ENCODE measurements around the gene CLDN1.

The CLDN1 gene

GRCh38 chr3:190333961-190334360 is 11.7 kb upstream of the CLDN1 start:
- DNase-seq (ENCODE audit: low read depth in 2 of 2), result no peak

DNA sequence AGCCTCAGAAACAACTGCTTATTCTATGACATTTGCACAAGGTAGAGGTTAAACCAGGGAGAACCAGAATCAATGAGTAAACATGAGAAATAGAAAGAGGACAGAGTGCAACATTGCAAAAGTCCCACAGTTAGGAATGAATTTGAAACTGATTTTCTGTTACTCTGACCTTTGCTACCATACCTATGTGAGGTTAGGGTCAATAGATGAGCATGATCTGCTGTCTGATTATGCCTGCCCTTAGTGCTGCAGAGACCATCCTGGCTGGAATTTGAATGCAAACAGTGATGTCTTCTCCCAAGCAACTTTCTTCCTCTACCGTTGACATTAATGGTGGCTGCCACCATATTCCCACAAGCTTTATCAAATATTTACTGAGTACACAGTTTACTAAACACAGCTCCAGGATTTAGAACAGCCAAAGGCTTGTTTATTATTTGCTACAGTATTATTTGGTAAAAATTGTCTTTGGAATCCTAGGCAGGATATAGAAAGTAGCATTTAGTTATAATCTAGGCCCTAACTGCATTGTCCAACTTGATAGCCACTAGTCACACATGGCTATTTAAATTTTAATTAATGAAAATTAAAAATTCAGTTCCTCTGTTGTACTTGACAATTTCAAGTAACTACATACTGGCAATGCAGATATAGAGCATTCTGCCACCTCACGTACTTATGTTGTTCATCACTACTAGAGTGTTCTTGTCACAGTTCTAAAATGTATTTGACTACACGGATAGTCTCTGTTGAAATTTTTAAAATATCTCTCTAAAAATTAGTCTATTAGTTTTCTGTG is 8.9 kb upstream of the CLDN1 start:
- no peak for DNase-seq (ENCODE audit: low read depth in 2 of 2)

- DNase-seq (ENCODE audit: low read depth in 2 of 2), result no peak
These were observed 4.7 kb upstream of the CLDN1 start for GRCh38 chr3:190326930-190327329.

DNA sequence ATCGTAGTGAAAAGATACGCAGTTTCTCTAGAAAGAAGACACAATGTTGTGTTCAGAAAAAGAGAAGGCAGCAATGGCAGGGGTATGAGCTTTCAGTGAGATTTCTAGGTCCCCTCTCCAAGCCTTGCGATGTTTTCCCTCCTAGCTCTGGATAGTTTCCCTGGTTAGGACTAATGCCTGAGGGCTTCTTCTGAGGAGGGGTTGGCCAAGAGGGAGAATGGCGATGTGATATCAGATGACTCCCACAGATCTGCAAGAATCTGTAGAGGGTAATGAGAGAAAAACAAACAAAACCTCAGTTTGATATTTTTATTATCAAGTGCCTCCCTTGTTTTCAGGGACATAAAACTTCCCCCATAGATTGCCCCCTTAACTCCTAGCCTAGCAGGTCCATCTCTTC is 4.1 kb upstream of the CLDN1 start:
- DNase-seq (ENCODE audit: low read depth in 2 of 2), result no peak

- DNase-seq (ENCODE audit: low read depth in 2 of 2), result no peak
These were observed 3.7 kb upstream of the CLDN1 start for GRCh38 chr3:190325923-190326322.

DNA sequence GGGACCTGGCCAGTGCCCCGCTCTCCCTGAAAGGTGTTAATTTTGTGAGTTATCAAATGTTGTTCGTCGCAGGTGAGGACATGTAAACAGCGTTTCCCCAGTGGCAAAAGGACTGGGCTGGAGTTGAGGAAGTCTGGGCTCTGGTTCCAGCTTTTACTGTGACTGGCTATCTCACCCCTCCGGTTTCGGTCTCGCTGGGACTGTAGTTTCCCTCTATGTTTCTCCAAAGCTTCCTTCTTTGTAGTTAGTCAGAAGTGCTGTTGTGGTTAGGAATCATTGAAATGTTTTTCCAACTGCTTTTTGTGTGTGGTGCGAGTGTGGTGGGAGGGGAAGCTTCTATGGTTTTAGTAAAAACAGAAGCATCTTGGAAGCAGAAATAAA is 990 bp upstream of the CLDN1 start:
- DNase-seq (ENCODE audit: low read depth in 2 of 2), result no peak

DNA sequence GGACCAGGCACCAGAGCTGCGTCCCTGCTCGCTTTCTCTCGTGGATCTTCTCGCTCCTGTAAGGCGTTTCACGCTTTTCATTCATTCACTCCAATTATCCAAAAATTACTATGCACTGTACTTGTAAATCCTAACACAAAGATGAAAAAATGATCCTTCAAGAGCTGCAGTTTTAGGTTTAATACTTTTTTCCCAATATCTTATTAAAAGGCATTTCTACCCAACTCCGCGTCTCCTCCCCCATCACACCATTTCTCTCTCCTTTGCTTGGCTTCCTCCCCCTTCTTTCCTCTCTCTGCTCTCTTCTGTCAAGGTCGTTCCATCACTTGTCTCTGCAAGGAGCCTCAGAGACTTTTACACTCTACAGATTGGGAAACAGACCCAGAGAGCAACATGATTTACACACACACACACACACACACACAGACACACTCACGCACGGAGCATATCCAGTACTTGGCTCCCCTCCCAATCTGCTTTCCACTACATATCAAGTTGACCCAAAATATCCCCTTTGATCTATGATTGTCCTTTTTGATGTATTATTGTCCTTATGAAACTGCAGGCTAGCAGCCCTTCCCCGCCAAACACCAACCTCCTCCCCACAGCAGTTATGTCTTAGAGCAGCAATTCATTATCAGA is 479 bp upstream of the CLDN1 start:
- DNase-seq (ENCODE audit: low read depth in 2 of 2), result no peak

- no peak for DNase-seq (ENCODE audit: low read depth in 2 of 2)
These were observed 1.5 kb downstream of the CLDN1 start for GRCh38 chr3:190320594-190321362.

DNA sequence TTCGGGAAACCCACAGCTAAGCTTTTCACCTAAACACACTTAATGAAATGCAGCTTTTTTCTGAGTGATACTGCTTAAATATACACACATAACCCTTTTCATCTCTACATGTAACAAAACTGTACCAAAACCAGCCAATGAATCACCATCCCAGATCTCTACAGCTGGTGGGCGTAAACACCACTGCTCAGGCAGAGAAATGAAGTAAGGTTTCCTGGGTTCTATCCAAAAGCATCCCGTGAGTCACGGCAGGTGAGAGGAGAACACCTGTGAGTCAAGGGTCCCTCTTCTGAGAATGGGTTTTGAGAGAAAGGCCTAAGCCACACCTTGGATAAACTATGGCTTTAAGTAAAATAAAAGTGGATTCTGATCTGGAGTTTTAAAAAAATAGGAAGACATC is 2.6 kb downstream of the CLDN1 start:
- DNase-seq (ENCODE audit: low read depth in 2 of 2), result peak; percentile 10 to 27

DNA sequence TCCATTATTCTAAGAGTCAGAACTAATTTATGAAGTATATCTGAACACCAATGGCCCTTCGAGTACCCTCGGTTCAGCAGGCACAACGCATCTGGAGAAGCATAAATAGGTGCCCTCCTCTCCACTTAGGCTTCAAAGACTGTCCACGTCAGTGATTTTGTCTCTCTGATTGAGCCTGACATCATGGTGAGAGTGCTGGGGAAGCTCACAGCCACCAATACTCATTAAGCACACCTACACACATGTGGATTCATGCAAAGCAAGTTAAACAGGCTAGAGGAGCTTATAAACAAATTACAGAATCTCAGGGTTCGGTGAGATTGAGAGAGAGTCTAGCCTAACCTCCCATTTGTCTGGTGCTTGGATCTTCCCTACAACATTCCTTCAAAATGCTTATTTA is 3.6 kb downstream of the CLDN1 start:
- no peak for DNase-seq (ENCODE audit: low read depth in 2 of 2)

DNA sequence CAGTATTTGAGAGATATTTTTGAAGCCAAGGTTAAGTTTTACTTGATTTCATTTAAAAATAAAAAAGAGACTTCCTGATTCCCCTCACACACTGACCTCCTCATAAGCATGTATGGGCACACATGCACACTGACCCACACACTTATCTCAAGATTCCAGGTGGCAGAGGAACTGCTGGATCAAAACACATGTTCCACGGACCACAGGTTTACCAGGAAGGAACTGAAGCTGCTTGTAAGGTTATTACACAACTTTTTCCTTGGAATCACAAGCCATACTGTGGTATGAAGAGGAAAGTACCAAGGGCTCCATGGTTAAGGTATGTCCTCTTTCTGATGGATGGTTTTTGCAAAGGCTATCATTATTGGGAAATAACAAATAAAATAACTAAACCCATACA is 7.5 kb downstream of the CLDN1 start:
- DNase-seq (ENCODE audit: low read depth in 2 of 2), result no peak

DNA sequence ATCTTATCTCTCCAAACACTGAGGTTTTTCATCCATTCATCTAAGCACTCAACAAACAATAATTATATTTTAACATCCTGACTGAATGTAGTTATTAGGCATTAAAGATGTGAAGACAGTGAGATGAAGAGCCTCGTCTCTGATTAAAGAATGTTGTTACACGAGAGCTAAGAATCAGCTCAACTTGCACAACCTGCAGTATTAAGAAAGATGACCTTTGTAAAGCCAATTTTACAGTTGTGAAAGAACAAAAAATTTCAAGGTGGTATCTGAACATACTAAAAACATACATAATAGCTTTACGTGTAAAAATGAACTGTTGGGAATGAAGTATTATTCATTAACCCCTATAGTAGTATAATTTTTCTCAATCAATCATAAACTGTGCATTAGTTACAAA is 12.8 kb downstream of the CLDN1 start:
- no peak for DNase-seq (ENCODE audit: low read depth in 2 of 2)

DNA sequence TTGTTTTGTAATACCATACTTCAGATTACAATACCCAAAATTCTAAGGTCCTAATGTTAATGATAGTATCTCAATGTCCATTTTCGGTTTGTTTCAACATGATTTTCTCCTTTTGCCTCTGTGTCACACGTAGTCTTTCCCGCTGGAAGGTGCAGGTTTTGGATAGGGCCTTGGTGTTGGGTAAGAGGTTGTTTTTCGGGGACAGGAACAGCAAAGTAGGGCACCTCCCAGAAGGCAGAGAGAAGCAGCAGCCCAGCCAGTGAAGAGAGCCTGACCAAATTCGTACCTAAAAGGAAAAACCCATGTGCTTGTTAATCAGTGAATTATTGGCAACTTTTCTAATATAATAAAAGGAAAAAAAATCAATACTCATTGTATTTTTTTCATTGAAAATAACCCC is 14.1 kb downstream of the CLDN1 start:
- DNase-seq (ENCODE audit: low read depth in 2 of 2), result no peak

GRCh38 chr3:190307164-190307545 is 15.1 kb downstream of the CLDN1 start:
- no peak for DNase-seq (ENCODE audit: low read depth in 2 of 2)

- no peak for DNase-seq (ENCODE audit: low read depth in 2 of 2)
These were observed 15.6 kb downstream of the CLDN1 start for GRCh38 chr3:190306513-190307163.

- no peak for DNase-seq (ENCODE audit: low read depth in 2 of 2)
These were observed 16.2 kb downstream of the CLDN1 start for GRCh38 chr3:190306026-190306425.

- DNase-seq (ENCODE audit: low read depth in 2 of 2), result no peak
These were observed 16.8 kb downstream of the CLDN1 start for GRCh38 chr3:190305406-190305805.

DNA sequence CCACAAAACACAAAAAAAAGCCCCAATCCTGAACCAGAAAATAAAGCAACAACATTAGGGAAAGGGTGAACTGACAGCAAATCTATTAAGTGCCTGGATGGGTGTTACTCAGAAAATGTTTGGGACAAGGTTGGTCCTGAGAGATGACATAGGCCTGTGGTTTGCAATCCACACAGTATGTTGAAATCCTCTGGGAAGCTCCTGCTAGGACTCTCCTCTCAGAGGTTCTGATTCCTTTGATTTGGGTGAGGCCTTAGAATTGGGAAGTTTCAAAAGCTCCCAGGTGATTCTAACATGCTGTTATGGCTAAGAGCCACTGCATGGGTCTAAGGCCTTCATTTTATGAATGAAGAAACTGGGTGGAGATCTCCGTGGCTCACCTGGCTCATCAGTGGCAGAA is 18.4 kb downstream of the CLDN1 start:
- no peak for DNase-seq (ENCODE audit: low read depth in 2 of 2)

GRCh38 chr3:190302212-190302867 is 19.9 kb downstream of the CLDN1 start:
- no peak for DNase-seq (ENCODE audit: low read depth in 2 of 2)

DNA sequence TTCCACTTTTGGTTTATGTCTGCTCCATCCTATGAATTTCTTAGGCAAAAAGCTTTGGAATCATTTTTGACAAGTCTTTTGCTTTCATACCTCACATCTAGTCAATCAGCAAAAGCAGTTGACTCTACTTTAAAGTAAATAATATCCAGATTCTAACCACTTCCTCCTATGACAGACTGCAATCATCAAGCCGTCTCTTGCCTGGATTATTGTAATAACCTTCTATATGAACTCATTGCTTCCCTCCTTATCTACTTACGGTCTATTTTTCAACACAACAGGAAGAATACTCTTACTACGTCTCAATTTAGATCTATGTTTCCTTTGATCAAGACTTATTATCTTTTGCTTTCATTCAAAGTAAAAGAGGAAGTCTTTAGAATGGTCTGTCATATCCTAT is 20.7 kb downstream of the CLDN1 start:
- no peak for DNase-seq (ENCODE audit: low read depth in 2 of 2)

- DNase-seq (ENCODE audit: low read depth in 2 of 2), result no peak
These were observed 22.3 kb downstream of the CLDN1 start for GRCh38 chr3:190299969-190300368.

DNA sequence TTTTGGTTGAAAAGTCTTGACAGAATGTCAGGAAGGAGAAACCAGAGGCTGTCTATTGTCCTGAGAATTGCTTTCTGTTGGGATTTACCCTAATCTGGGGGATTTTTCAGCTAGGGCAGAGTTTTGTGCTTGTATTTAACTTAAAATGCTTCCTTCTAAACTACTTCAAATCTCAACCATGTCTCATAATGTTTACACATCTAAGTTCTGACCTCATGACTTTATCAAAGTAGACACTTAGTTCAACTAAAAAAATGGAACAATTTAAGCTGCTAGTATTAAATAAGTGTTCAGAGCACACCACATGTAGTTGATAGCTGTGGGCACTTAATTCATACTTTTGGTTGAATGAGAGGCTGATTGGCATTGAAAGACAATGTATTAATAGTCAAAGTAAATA is 28.2 kb downstream of the CLDN1 start:
- no peak for DNase-seq (ENCODE audit: low read depth in 2 of 2)
